AG10803 (cell line): ENCODE results near the gene MITF.

Experiments used
- DNase-seq: peaks from one replicate; pipeline ENCODE4 v3.0.0; 2010; ENCODE audit warnings: low read depth
- H3K4me3 ChIP-seq: 2 replicates; pipeline ENCODE4 v1.5.1; 2011; ENCODE audit warnings: mild to moderate bottlenecking, low read length, control low read depth
- TF ChIP-seq, protein P1 (sequence below): conservative IDR thresholded peaks from 2 replicates; pipeline ENCODE4 v1.5.1; 2011; ENCODE audit warnings: mild to moderate bottlenecking, low read length, control low read depth, inconsistent platforms

MITF gene

DNA sequence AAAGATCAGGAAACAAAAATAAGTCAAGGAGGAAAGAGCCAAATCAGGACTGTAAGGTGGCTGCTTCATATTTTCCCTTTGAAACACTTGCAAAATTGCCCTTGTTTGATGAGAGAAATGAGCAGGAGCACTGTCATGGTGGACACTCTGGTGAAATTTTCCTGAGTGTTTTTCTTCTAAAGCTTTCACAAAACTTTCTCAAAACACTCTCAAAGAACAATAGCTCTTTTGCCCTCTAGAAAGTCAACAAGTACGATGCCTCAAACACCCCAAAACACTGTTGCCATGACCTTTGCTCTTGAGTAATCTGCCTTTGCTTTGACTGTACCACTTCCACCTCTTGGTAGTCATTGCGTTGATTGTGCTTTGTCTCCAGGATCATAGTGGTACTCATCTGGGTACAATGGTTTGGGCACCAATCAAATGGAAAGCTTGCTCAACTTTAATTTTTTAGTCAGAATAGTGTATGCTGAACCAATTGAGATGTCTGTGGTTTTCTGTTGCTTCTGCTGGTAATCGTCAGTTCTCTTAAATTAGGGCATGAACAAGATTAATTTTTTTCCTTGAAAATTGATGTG, 13.2 kb upstream of the MITF start:
- no peak overlapping the region for H3K4me3 ChIP-seq
- TF ChIP-seq, protein P1, sequence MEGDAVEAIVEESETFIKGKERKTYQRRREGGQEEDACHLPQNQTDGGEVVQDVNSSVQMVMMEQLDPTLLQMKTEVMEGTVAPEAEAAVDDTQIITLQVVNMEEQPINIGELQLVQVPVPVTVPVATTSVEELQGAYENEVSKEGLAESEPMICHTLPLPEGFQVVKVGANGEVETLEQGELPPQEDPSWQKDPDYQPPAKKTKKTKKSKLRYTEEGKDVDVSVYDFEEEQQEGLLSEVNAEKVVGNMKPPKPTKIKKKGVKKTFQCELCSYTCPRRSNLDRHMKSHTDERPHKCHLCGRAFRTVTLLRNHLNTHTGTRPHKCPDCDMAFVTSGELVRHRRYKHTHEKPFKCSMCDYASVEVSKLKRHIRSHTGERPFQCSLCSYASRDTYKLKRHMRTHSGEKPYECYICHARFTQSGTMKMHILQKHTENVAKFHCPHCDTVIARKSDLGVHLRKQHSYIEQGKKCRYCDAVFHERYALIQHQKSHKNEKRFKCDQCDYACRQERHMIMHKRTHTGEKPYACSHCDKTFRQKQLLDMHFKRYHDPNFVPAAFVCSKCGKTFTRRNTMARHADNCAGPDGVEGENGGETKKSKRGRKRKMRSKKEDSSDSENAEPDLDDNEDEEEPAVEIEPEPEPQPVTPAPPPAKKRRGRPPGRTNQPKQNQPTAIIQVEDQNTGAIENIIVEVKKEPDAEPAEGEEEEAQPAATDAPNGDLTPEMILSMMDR: no peak
- no peak for DNase-seq

DNA sequence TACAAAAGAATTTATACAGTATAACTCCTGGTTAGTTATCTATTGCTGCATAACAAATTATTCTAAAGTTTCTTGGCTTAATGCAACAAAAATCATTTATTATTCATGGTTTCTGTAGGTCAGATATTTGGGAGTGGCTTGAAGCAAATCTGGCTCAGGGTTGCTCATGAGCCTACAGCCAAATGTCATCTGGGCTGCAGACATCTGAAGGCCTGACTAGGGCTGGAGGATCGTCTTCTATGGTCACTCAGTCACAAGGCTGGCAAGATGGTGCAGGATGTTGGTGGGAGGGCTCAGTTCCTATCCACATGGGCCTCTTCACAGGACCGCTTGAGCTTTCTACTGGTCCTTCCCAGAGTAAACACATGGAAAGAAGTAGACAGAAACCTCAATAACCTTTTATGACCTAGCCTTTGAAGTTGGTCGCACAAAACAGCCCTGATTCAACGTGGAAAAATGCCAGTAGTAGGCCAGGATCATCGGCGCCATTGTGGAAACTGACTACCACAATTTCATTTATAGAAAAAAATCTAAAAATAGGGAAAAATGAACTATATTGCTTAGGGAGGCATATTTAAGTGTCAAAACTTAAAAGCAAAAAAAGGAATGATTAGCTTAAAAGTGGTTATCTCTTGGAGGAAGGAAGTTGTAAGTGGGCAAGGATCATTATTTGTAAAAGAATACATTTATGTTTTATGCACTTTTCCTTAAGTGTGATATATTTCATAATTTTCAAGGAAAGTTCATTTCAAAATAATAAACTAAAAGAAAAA, 9.9 kb upstream of the MITF start:
- TF ChIP-seq, protein P1: no peak
- no peak overlapping the region for H3K4me3 ChIP-seq
- DNase-seq: no peak

DNA sequence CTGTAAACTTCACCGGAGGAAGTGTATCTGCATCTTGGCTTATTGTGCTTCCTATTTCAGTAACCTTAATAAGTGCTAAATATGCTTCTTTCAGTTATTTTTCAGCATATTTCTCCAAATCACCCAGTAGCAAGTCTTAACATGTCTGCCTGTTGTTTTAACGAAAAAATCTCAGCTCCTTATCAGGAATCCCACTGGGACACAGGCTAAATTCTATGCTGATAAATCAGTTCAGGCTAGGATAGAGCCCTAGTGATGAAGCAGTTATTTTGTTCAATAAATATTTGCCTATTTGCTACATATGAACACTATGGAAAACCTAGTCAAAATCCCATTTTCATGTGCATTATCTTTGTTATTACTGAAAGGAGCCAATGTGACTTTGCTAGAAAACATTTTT, 8.2 kb upstream of the MITF start:
- DNase-seq: no peak
- TF ChIP-seq, protein P1: no peak
- no peak overlapping the region for H3K4me3 ChIP-seq

DNA sequence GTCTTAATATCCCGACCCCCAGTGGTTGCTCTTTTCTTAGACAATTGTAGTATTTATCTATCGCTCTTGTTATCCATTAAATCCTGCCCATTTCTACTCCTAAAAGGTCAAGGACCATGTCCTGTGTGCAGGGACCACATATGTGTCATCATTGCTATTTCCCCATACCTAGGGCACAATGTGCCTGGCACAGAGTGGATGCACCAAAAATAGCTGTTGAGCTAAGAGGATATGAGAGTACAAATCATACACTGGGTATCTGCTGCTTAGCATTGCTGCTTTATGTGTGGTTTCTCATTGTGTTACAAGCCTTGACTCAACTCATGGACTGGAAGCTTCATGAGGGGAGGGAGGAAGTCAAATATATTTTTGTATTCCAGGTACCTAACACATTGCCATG, 3.4 kb upstream of the MITF start:
- no peak for DNase-seq
- H3K4me3 ChIP-seq: no peak overlapping the region
- TF ChIP-seq, protein P1: no peak

DNA sequence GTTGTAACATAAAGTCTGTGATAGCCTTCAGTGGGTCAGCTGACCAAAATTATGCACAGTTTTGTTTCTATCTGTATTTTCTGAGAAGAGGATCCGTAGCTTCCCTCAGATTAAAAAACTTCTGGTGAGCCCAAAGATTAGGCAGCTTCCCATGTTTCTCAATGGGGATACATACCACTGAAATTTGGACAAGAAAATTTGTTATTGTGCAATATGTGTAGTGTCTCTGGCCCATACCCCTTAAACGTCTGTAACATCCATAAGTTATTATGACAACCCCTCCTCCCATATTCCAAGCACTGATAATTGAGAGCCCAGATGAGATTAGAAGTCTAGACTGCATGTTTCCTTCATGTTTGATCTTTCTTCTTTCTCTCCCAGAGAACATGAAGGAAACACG, 1.9 kb upstream of the MITF start:
- TF ChIP-seq, protein P1: no peak
- DNase-seq: no peak
- H3K4me3 ChIP-seq: no peak overlapping the region

DNA sequence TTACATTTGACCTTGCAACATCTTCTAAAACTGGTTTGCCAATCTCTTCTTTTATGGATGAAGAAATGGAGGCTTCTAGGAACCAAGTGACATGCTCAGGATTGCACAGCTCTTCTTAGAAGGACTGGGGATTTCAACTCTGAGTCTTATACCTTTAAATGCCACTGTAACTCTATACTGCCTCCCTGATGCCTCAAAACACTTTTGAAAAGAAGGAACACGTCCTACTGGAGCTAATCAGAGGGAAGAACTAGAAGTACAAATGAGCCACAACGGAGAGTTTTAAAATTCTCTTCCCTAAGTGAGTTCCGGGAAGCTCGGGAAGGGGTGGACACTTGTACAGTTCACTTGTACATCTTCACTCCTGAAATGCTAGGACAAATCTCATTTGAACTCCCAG, 949 bp upstream of the MITF start:
- TF ChIP-seq, protein P1: no peak
- DNase-seq: no peak
- peak overlapping the region; percentile 75 for H3K4me3 ChIP-seq

DNA sequence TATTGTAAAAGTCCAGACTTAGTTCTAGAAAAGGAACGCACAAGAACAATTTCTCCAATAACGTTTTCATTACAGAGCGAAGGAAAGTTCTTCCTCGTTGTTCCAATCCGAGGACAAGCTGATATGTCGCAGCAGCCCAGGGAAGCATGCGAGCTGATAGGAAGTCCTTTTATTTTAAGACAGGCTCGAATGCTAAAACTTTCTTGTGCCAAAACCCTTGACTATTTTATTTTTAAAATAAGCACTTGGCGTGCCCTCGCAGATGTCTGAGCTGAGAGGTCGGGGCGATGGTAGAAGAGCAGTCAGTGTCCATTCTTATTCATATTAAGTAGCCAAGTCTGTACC, 433 bp upstream of the MITF start:
- peak overlapping the region; percentile 75 for H3K4me3 ChIP-seq
- DNase-seq: no peak
- TF ChIP-seq, protein P1: no peak
